ENCODE measurements around the gene SAP30BP. TPM values are rescaled to one million over a fixed set of nuclear protein-coding genes. Genes with fewer than 3 reads are reported as not detected.

The SAP30BP gene
- total RNA-seq, 2 experiments from 2014 or later = 97.0 to 97.5 TPM

GRCh38 chr17:75733471-75733870, 66.3 kb downstream of the SAP30BP start:
- Mint-ChIP-seq H3K27ac (no peak overlapping the region), H3K9me3 (no peaks in the 10 kb centered on the region), H3K36me3 (ENCODE audit: low read depth) (no peaks in the 10 kb centered on the region), H3K4me3 (no peak overlapping the region), H3K27me3 (no peaks in the 10 kb centered on the region), H3K4me1 (peaks cover 9% of the 10 kb centered on the region)
- no peak for DNase-seq
- CTCF ChIA-PET = interaction anchor here (1.0 to 1.6 kb wide), 2 partner anchors 17 to 80 kb away, joined by 3 read pairs; no protein-coding TSS in a partner anchor
- POLR2A ChIA-PET = no interaction called here

GRCh38 chr17:75734674-75735294, 67.6 kb downstream of the SAP30BP start:
- DNase-seq = no peak
- no peaks in the 10 kb centered on the region for H3K36me3 Mint-ChIP-seq (ENCODE audit: low read depth)
- no peak overlapping the region for H3K27ac Mint-ChIP-seq
- H3K4me1 Mint-ChIP-seq = peaks cover 9% of the 10 kb centered on the region
- H3K9me3 Mint-ChIP-seq = no peaks in the 10 kb centered on the region
- no peaks in the 10 kb centered on the region for H3K27me3 Mint-ChIP-seq
- ChIA-PET POLR2A (no interaction called here), CTCF (interaction anchor here (1.4 to 5.4 kb wide), 2 partner anchors 8 to 14 kb away, joined by 4 to 50 read pairs; no protein-coding TSS in a partner anchor)
- no peak overlapping the region for H3K4me3 Mint-ChIP-seq

- CTCF ChIA-PET = interaction anchor here (0.5 to 5.4 kb wide), 5 partner anchors 8 to 153 kb away, joined by 3 to 50 read pairs (median 3); no protein-coding TSS in a partner anchor
- Mint-ChIP-seq H3K36me3 (ENCODE audit: low read depth) (no peaks in the 10 kb centered on the region), H3K27ac (no peak overlapping the region), H3K9me3 (no peaks in the 10 kb centered on the region), H3K4me1 (peaks cover 9% of the 10 kb centered on the region), H3K4me3 (no peak overlapping the region), H3K27me3 (no peaks in the 10 kb centered on the region)
- no peak for DNase-seq
- POLR2A ChIA-PET = no interaction called here
Measured at GRCh38 chr17:75736173-75736835, 69.2 kb downstream of the SAP30BP start.

GRCh38 chr17:75737133-75737962, 70.2 kb downstream of the SAP30BP start:
- peaks cover 9% of the 10 kb centered on the region for H3K4me1 Mint-ChIP-seq
- CTCF ChIA-PET = interaction anchor here (0.5 to 5.4 kb wide), 13 partner anchors 11 to 467 kb away, joined by 3 to 50 read pairs (median 3); partner anchors contain the start of genes MIF4GD and SMIM5
- H3K27me3 Mint-ChIP-seq = no peaks in the 10 kb centered on the region
- no peaks in the 10 kb centered on the region for H3K9me3 Mint-ChIP-seq
- no peaks in the 10 kb centered on the region for H3K36me3 Mint-ChIP-seq (ENCODE audit: low read depth)
- no peak for DNase-seq
- H3K27ac Mint-ChIP-seq = no peak overlapping the region
- no peak overlapping the region for H3K4me3 Mint-ChIP-seq
- POLR2A ChIA-PET = interaction anchor here (1.2 kb wide), 1 partner anchor 202 kb away, joined by 4 read pairs; no protein-coding TSS in a partner anchor

GRCh38 chr17:75738218-75738802, 71.2 kb downstream of the SAP30BP start:
- ChIA-PET CTCF (interaction anchor here (0.5 to 5.4 kb wide), 15 partner anchors 11 to 468 kb away, joined by 3 to 50 read pairs (median 3); partner anchors contain the start of genes MIF4GD and SMIM5), POLR2A (interaction anchor here (1.2 kb wide), 1 partner anchor 203 kb away, joined by 4 read pairs; no protein-coding TSS in a partner anchor)
- Mint-ChIP-seq H3K27me3 (no peaks in the 10 kb centered on the region), H3K27ac (peak overlapping the region; percentile 22), H3K4me3 (no peak overlapping the region), H3K4me1 (peaks cover 9% of the 10 kb centered on the region), H3K36me3 (ENCODE audit: low read depth) (no peaks in the 10 kb centered on the region), H3K9me3 (no peaks in the 10 kb centered on the region)
- no peak for DNase-seq

- POLR2A ChIA-PET = no interaction called here
- H3K4me3 Mint-ChIP-seq = no peak overlapping the region
- no peak for DNase-seq
- H3K4me1 Mint-ChIP-seq = peaks cover 9% of the 10 kb centered on the region
- CTCF ChIA-PET = interaction anchor here (0.5 to 5.4 kb wide), 7 partner anchors 10 to 136 kb away, joined by 3 to 50 read pairs (median 4); partner anchors contain the start of gene GALK1
- no peak overlapping the region for H3K27ac Mint-ChIP-seq
- no peaks in the 10 kb centered on the region for H3K9me3 Mint-ChIP-seq
- H3K27me3 Mint-ChIP-seq = no peaks in the 10 kb centered on the region
- H3K36me3 Mint-ChIP-seq (ENCODE audit: low read depth) = no peaks in the 10 kb centered on the region
Measured at GRCh38 chr17:75739174-75739573, 72.0 kb downstream of the SAP30BP start.

GRCh38 chr17:75739801-75740200, 72.7 kb downstream of the SAP30BP start:
- Mint-ChIP-seq H3K27ac (no peak overlapping the region), H3K4me1 (peaks cover 7% of the 10 kb centered on the region), H3K4me3 (no peak overlapping the region), H3K9me3 (no peaks in the 10 kb centered on the region), H3K27me3 (no peaks in the 10 kb centered on the region), H3K36me3 (ENCODE audit: low read depth) (no peaks in the 10 kb centered on the region)
- ChIA-PET CTCF (interaction anchor here (2.0 to 5.4 kb wide), 2 partner anchors 9 to 14 kb away, joined by 5 to 50 read pairs; no protein-coding TSS in a partner anchor), POLR2A (no interaction called here)
- DNase-seq = no peak

GRCh38 chr17:75740215-75740614, 73.1 kb downstream of the SAP30BP start:
- POLR2A ChIA-PET = no interaction called here
- H3K4me1 Mint-ChIP-seq = peaks cover 7% of the 10 kb centered on the region
- DNase-seq = no peak
- H3K27ac Mint-ChIP-seq = no peak overlapping the region
- no peaks in the 10 kb centered on the region for H3K9me3 Mint-ChIP-seq
- CTCF ChIA-PET = interaction anchor here (2.0 to 5.4 kb wide), 2 partner anchors 9 to 13 kb away, joined by 5 to 50 read pairs; no protein-coding TSS in a partner anchor
- no peak overlapping the region for H3K4me3 Mint-ChIP-seq
- no peaks in the 10 kb centered on the region for H3K36me3 Mint-ChIP-seq (ENCODE audit: low read depth)
- H3K27me3 Mint-ChIP-seq = no peaks in the 10 kb centered on the region

- H3K4me1 Mint-ChIP-seq = peaks cover 7% of the 10 kb centered on the region
- no peaks in the 10 kb centered on the region for H3K36me3 Mint-ChIP-seq (ENCODE audit: low read depth)
- CTCF ChIA-PET = interaction anchor here (1.4 to 2.0 kb wide), 2 partner anchors 13 to 139 kb away, joined by 3 to 5 read pairs; no protein-coding TSS in a partner anchor
- DNase-seq = no peak
- H3K27ac Mint-ChIP-seq = no peak overlapping the region
- POLR2A ChIA-PET = no interaction called here
- no peak overlapping the region for H3K4me3 Mint-ChIP-seq
- H3K9me3 Mint-ChIP-seq = no peaks in the 10 kb centered on the region
- no peaks in the 10 kb centered on the region for H3K27me3 Mint-ChIP-seq
Measured at GRCh38 chr17:75740631-75741077, 73.5 kb downstream of the SAP30BP start.

- no peaks in the 10 kb centered on the region for H3K27me3 Mint-ChIP-seq
- CTCF ChIA-PET = interaction anchor here (0.6 to 1.4 kb wide), 6 partner anchors 37 to 640 kb away, joined by 3 to 5 read pairs (median 4); no protein-coding TSS in a partner anchor
- no peaks in the 10 kb centered on the region for H3K36me3 Mint-ChIP-seq (ENCODE audit: low read depth)
- no peak for DNase-seq
- H3K4me3 Mint-ChIP-seq = no peak overlapping the region
- POLR2A ChIA-PET = no interaction called here
- no peaks in the 10 kb centered on the region for H3K9me3 Mint-ChIP-seq
- H3K27ac Mint-ChIP-seq = no peak overlapping the region
- H3K4me1 Mint-ChIP-seq = peaks cover 7% of the 10 kb centered on the region
Measured at GRCh38 chr17:75742337-75742736, 75.2 kb downstream of the SAP30BP start.

- H3K27ac Mint-ChIP-seq = no peak overlapping the region
- peaks cover 4% of the 10 kb centered on the region for H3K4me1 Mint-ChIP-seq
- ChIA-PET POLR2A (no interaction called here), CTCF (interaction anchor here (0.6 to 2.1 kb wide), 6 partner anchors 8 to 458 kb away, joined by 3 to 8 read pairs (median 3); partner anchors contain the start of gene SMIM5)
- H3K9me3 Mint-ChIP-seq = no peaks in the 10 kb centered on the region
- no peaks in the 10 kb centered on the region for H3K36me3 Mint-ChIP-seq (ENCODE audit: low read depth)
- DNase-seq = no peak
- no peaks in the 10 kb centered on the region for H3K27me3 Mint-ChIP-seq
- no peak overlapping the region for H3K4me3 Mint-ChIP-seq
Measured at GRCh38 chr17:75743625-75744206, 76.6 kb downstream of the SAP30BP start.

All from activated CD4-positive, alpha-beta T cell treated with anti-CD3 and anti-CD28 coated beads, Interleukin-2, amount 10 ng/mL, durations not matched to agents 7 days and 5 days (primary cell).